ENCODE results near the gene GNB3.

GNB3 gene

GRCh38 chr12:6833189-6833890, 7.4 kb upstream of the GNB3 start:
- no peak overlapping the region for H3K27ac ChIP-seq (ENCODE audit: low read length)
- no peaks in the 10 kb centered on the region for H3K4me1 ChIP-seq (ENCODE audit: low read length)
- H3K79me2 ChIP-seq (ENCODE audit: low read length) = no peaks in the 10 kb centered on the region
- no peaks in the 10 kb centered on the region for H3K9me2 ChIP-seq (replicated peaks; ENCODE audit: insufficient read depth, low read length)
- H3K4me2 ChIP-seq (ENCODE audit: low read depth, low read length) = no peak overlapping the region
- H3K9me3 ChIP-seq (replicated peaks; ENCODE audit: insufficient read depth, low read length) = no peaks in the 10 kb centered on the region
- H4K20me1 ChIP-seq (ENCODE audit: insufficient read depth, low read length) = no peaks in the 10 kb centered on the region
- TF ChIP-seq EZH2 (optimal IDR thresholded peaks at IDR 0.05; ENCODE audit: low read depth, low read length) (no peak), EZH2phosphoT487 (IDR thresholded peaks at IDR 0.05; ENCODE audit: low read length) (no peak), CTCF (IDR thresholded peaks at IDR 0.05; ENCODE audit: low read length) (no peak)
- no peaks in the 10 kb centered on the region for H3F3A ChIP-seq (ENCODE audit: insufficient read depth, low read length)
- peaks cover 51% of the 10 kb centered on the region for H3K27me3 ChIP-seq (replicated peaks; ENCODE audit: insufficient read depth, low read length)
- DNase-seq = no peak
- H2AFZ ChIP-seq (ENCODE audit: low read length) = no peak overlapping the region
- no peak overlapping the region for H3K4me3 ChIP-seq (ENCODE audit: low read length)
- no peaks in the 10 kb centered on the region for H3K36me3 ChIP-seq (replicated peaks; ENCODE audit: insufficient read depth, low read length)
- no peak overlapping the region for H3K9ac ChIP-seq (ENCODE audit: low read length)

- H3K36me3 ChIP-seq (replicated peaks; ENCODE audit: insufficient read depth, low read length) = no peaks in the 10 kb centered on the region
- peaks cover under 1% of the 10 kb centered on the region; the same call in 1 of the 2 replicates for H3K4me1 ChIP-seq (ENCODE audit: low read length)
- DNase-seq = no peak
- H2AFZ ChIP-seq (ENCODE audit: low read length) = no peak overlapping the region
- no peak overlapping the region for H3K4me2 ChIP-seq (ENCODE audit: low read depth, low read length)
- H4K20me1 ChIP-seq (ENCODE audit: insufficient read depth, low read length) = no peaks in the 10 kb centered on the region
- no peak overlapping the region for H3K27ac ChIP-seq (ENCODE audit: low read length)
- H3K4me3 ChIP-seq (ENCODE audit: low read length) = no peak overlapping the region
- peaks cover 44% of the 10 kb centered on the region for H3K27me3 ChIP-seq (replicated peaks; ENCODE audit: insufficient read depth, low read length)
- H3F3A ChIP-seq (ENCODE audit: insufficient read depth, low read length) = no peaks in the 10 kb centered on the region
- TF ChIP-seq CTCF (IDR thresholded peaks at IDR 0.05; ENCODE audit: low read length) (no peak), EZH2 (optimal IDR thresholded peaks at IDR 0.05; ENCODE audit: low read depth, low read length) (no peak), EZH2phosphoT487 (IDR thresholded peaks at IDR 0.05; ENCODE audit: low read length) (no peak)
- H3K9me3 ChIP-seq (replicated peaks; ENCODE audit: insufficient read depth, low read length) = no peaks in the 10 kb centered on the region
- H3K79me2 ChIP-seq (ENCODE audit: low read length) = no peaks in the 10 kb centered on the region
- H3K9ac ChIP-seq (ENCODE audit: low read length) = no peak overlapping the region
- H3K9me2 ChIP-seq (replicated peaks; ENCODE audit: insufficient read depth, low read length) = no peaks in the 10 kb centered on the region
Measured at GRCh38 chr12:6834254-6834653, 6.5 kb upstream of the GNB3 start.

- peaks cover 37% of the 10 kb centered on the region for H3K27me3 ChIP-seq (replicated peaks; ENCODE audit: insufficient read depth, low read length)
- DNase-seq = no peak
- H3K4me2 ChIP-seq (ENCODE audit: low read depth, low read length) = no peak overlapping the region
- no peaks in the 10 kb centered on the region for H3K36me3 ChIP-seq (replicated peaks; ENCODE audit: insufficient read depth, low read length)
- H3K79me2 ChIP-seq (ENCODE audit: low read length) = no peaks in the 10 kb centered on the region
- no peak for TF ChIP-seq EZH2phosphoT487 (IDR thresholded peaks at IDR 0.05; ENCODE audit: low read length)
- no peak for TF ChIP-seq CTCF (IDR thresholded peaks at IDR 0.05; ENCODE audit: low read length)
- TF ChIP-seq EZH2 (optimal IDR thresholded peaks at IDR 0.05; ENCODE audit: low read depth, low read length) = no peak
- H2AFZ ChIP-seq (ENCODE audit: low read length) = no peak overlapping the region
- no peaks in the 10 kb centered on the region for H3K9me2 ChIP-seq (replicated peaks; ENCODE audit: insufficient read depth, low read length)
- H4K20me1 ChIP-seq (ENCODE audit: insufficient read depth, low read length) = no peaks in the 10 kb centered on the region
- H3F3A ChIP-seq (ENCODE audit: insufficient read depth, low read length) = no peaks in the 10 kb centered on the region
- no peaks in the 10 kb centered on the region for H3K9me3 ChIP-seq (replicated peaks; ENCODE audit: insufficient read depth, low read length)
- H3K4me1 ChIP-seq (ENCODE audit: low read length) = peaks cover 5% of the 10 kb centered on the region
- H3K4me3 ChIP-seq (ENCODE audit: low read length) = no peak overlapping the region
- H3K27ac ChIP-seq (ENCODE audit: low read length) = no peak overlapping the region
- H3K9ac ChIP-seq (ENCODE audit: low read length) = no peak overlapping the region
Measured at GRCh38 chr12:6834873-6835272, 5.9 kb upstream of the GNB3 start.
